ENCODE results near the gene WDSUB1. TPM values are rescaled to one million over a fixed set of nuclear protein-coding genes. Genes with fewer than 3 reads are reported as not detected.

WDSUB1 gene
- total RNA-seq, 1 experiment from 2014 or later, result 6.5 TPM

DNA sequence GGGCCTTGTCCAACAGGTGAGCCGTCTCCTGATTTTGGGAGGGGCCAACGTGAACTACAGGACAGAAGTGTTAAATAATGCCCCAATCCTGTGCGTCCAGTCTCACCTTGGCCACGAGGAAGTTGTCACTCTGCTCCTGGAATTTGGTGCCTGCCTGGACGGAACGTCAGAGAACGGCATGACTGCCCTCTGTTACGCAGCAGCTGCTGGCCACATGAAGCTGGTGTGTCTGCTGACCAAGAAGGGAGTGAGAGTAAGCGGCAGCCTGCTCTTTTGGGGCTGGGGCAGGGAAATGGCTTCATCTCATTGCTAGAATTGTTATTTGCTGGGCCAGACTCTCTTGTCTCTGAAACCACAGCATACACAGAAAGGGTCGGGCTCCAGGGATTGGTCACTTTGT is 92.3 kb downstream of the WDSUB1 start:
- CTCF ChIA-PET, result interaction anchor here (0.8 to 1.4 kb wide), 2 partner anchors 75 to 152 kb away, joined by 3 to 4 read pairs; no protein-coding TSS in a partner anchor
- no TSS peak for BruUV-seq (replicated peaks)
- intact Hi-C loops (cut with micrococcal nuclease), result no loop called here
- Mint-ChIP-seq H3K27ac (ENCODE audit: low read depth, unreplicated experiment) (no peak overlapping the region), H3K4me1 (ENCODE audit: insufficient read depth, unreplicated experiment) (no peaks in the 10 kb centered on the region), H3K4me3 (ENCODE audit: unreplicated experiment) (no peak overlapping the region), H3K9me3 (ENCODE audit: unreplicated experiment) (no peaks in the 10 kb centered on the region), H3K36me3 (ENCODE audit: insufficient read depth, unreplicated experiment) (peaks cover 72% of the 10 kb centered on the region), H3K27me3 (ENCODE audit: insufficient read depth, unreplicated experiment) (no peaks in the 10 kb centered on the region)
- POLR2A ChIA-PET, result no interaction called here
- TF ChIP-seq CTCF (IDR thresholded peaks at IDR 0.05; ENCODE audit: unreplicated experiment), result no peak
- DNase-seq (ENCODE audit: unreplicated experiment), result no peak

DNA sequence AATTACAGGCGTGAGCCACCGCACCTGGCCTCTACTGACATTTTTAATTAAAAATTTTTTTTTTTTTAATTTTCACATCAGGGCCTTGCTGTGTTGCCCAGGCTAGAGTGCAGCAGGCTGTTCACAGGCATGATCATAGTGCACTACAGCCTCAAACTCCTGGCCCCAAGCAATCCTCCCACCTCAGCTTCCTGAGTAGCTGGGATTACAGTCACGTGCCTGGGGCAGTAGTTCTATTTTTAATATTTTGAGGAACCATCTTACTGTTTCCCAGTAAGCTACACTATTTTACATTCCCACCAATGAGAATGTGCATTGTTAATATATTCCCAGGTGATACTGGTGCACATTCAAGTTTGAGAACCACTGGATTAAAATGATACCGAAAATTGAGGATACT is 92.7 kb downstream of the WDSUB1 start:
- no peak for TF ChIP-seq CTCF (IDR thresholded peaks at IDR 0.05; ENCODE audit: unreplicated experiment)
- no peak for DNase-seq (ENCODE audit: unreplicated experiment)
- H3K36me3 Mint-ChIP-seq (ENCODE audit: insufficient read depth, unreplicated experiment), result peaks cover 72% of the 10 kb centered on the region
- H3K4me3 Mint-ChIP-seq (ENCODE audit: unreplicated experiment), result no peak overlapping the region
- CTCF ChIA-PET, result interaction anchor here (0.8 to 1.4 kb wide), 2 partner anchors 75 to 152 kb away, joined by 3 to 4 read pairs; no protein-coding TSS in a partner anchor
- H3K9me3 Mint-ChIP-seq (ENCODE audit: unreplicated experiment), result no peaks in the 10 kb centered on the region
- H3K4me1 Mint-ChIP-seq (ENCODE audit: insufficient read depth, unreplicated experiment), result no peaks in the 10 kb centered on the region
- intact Hi-C loops (cut with micrococcal nuclease), result no loop called here
- no TSS peak for BruUV-seq (replicated peaks)
- no peaks in the 10 kb centered on the region for H3K27me3 Mint-ChIP-seq (ENCODE audit: insufficient read depth, unreplicated experiment)
- POLR2A ChIA-PET, result no interaction called here
- no peak overlapping the region for H3K27ac Mint-ChIP-seq (ENCODE audit: low read depth, unreplicated experiment)

DNA sequence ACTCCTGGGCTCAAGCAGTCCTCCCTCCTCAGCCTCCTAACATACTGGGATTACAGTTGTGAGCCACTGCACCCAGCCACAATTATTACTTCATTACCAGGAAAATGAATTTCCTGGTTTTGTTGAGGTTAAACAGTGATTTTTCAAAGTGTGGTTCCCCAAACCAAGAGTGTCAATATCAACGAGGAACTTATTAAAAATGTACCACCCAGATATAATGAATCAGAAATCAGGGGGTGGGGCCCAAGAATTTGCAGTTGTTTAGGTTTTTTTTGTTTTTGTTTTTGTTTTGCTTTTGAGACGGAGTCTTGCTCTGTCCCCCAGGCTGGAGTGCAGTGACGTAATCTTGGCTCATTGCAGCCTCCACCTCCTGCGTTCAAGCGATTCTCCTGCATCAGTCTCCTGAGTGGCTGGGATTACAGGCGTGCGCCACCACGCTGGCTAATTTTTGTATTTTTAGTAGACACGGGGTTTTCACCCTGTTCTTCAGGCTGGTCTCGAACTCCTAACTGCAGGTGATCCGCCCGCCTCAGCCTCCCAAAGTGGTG is 94.1 kb downstream of the WDSUB1 start:
- H3K9me3 Mint-ChIP-seq (ENCODE audit: unreplicated experiment), result no peaks in the 10 kb centered on the region
- no peak for DNase-seq (ENCODE audit: unreplicated experiment)
- ChIA-PET CTCF (no interaction called here), POLR2A (no interaction called here)
- no TSS peak for BruUV-seq (replicated peaks)
- H3K4me1 Mint-ChIP-seq (ENCODE audit: insufficient read depth, unreplicated experiment), result no peaks in the 10 kb centered on the region
- H3K36me3 Mint-ChIP-seq (ENCODE audit: insufficient read depth, unreplicated experiment), result peaks cover 71% of the 10 kb centered on the region
- no peak for TF ChIP-seq CTCF (IDR thresholded peaks at IDR 0.05; ENCODE audit: unreplicated experiment)
- no peak overlapping the region for H3K4me3 Mint-ChIP-seq (ENCODE audit: unreplicated experiment)
- intact Hi-C loops (cut with micrococcal nuclease), result no loop called here
- H3K27ac Mint-ChIP-seq (ENCODE audit: low read depth, unreplicated experiment), result no peak overlapping the region
- no peaks in the 10 kb centered on the region for H3K27me3 Mint-ChIP-seq (ENCODE audit: insufficient read depth, unreplicated experiment)

GRCh38 chr2:159188449-159188848 is 98.1 kb downstream of the WDSUB1 start:
- BruUV-seq (replicated peaks), result no TSS peak
- no peaks in the 10 kb centered on the region for H3K4me1 Mint-ChIP-seq (ENCODE audit: insufficient read depth, unreplicated experiment)
- H3K36me3 Mint-ChIP-seq (ENCODE audit: insufficient read depth, unreplicated experiment), result peaks cover 61% of the 10 kb centered on the region
- ChIA-PET CTCF (interaction anchor here (0.7 kb wide), 1 partner anchor 8 kb away, joined by 4 read pairs; no protein-coding TSS in a partner anchor), POLR2A (no interaction called here)
- H3K27ac Mint-ChIP-seq (ENCODE audit: low read depth, unreplicated experiment), result no peak overlapping the region
- no peak overlapping the region for H3K4me3 Mint-ChIP-seq (ENCODE audit: unreplicated experiment)
- no peak for DNase-seq (ENCODE audit: unreplicated experiment)
- no peaks in the 10 kb centered on the region for H3K9me3 Mint-ChIP-seq (ENCODE audit: unreplicated experiment)
- intact Hi-C loops (cut with micrococcal nuclease), result no loop called here
- no peak for TF ChIP-seq CTCF (IDR thresholded peaks at IDR 0.05; ENCODE audit: unreplicated experiment)
- H3K27me3 Mint-ChIP-seq (ENCODE audit: insufficient read depth, unreplicated experiment), result no peaks in the 10 kb centered on the region
